Fibroblast of villous mesenchyme (primary cell): Measurements from ENCODE around the gene TAGLN2. TPM values are rescaled to one million over a fixed set of nuclear protein-coding genes. Genes with fewer than 3 reads are reported as not detected.
A peak's percentile ranks its signal among the peaks of the same experiment; 100 is the strongest.

ENCODE experiments used
- DNase-seq: peaks from one replicate; pipeline ENCODE4 v3.0.0-alpha.2; 2010; ENCODE audit warnings: low read depth
- H3K4me3 ChIP-seq: 2 replicates; pipeline ENCODE4 v1.5.1; 2011; ENCODE audit warnings: low read depth, mild to moderate bottlenecking, low read length
- CTCF ChIP-seq: IDR thresholded peaks from 2 replicates; pipeline ENCODE4 v1.5.1; 2012; ENCODE audit warnings: low read depth, mild to moderate bottlenecking, low read length; ENCODE audit not compliant: insufficient read depth
- total RNA-seq: library from RNA; depleted of rRNA; stranded (reverse); fragments of >200 nt; gene quantifications from 2 replicates; pipeline ENCODE4 v1.2.3, GENCODE V29; 2012

TAGLN2 gene
- total RNA-seq, 1 donor = 167 TPM

GRCh38 chr1:159898527-159898926 lies 26.8 kb downstream of the TAGLN2 start:
- DNase-seq = no peak
- no peak for TF ChIP-seq CTCF
- H3K4me3 ChIP-seq = no peak overlapping the region

GRCh38 chr1:159897962-159898361 lies 27.3 kb downstream of the TAGLN2 start:
- DNase-seq = no peak
- no peak overlapping the region for H3K4me3 ChIP-seq
- no peak for TF ChIP-seq CTCF

- no peak for TF ChIP-seq CTCF
- no peak for DNase-seq
- no peak overlapping the region for H3K4me3 ChIP-seq
Measured at GRCh38 chr1:159896546-159896930, 28.8 kb downstream of the TAGLN2 start.

GRCh38 chr1:159895836-159896545 lies 29.3 kb downstream of the TAGLN2 start:
- no peak for TF ChIP-seq CTCF
- H3K4me3 ChIP-seq = no peak overlapping the region
- peak; percentile 38 for DNase-seq

GRCh38 chr1:159895286-159895685 lies 30.0 kb downstream of the TAGLN2 start:
- TF ChIP-seq CTCF = no peak
- DNase-seq = no peak
- no peak overlapping the region for H3K4me3 ChIP-seq

- DNase-seq = no peak
- TF ChIP-seq CTCF = no peak
- H3K4me3 ChIP-seq = no peak overlapping the region
Measured at GRCh38 chr1:159892944-159893343, 32.4 kb downstream of the TAGLN2 start.
